ENCODE results near the gene PMPCA.

Gene PMPCA

GRCh38 chr9:136391737-136392537, 18.5 kb upstream of the PMPCA start:
- H2BK15ac ChIP-seq (ENCODE audit: low read depth, poor library complexity, severe bottlenecking) = no peak overlapping the region
- peak overlapping the region; percentile 2 to 59 for H3K4me3 ChIP-seq (ENCODE audit: insufficient read depth in 1 of 2, low read depth in 1 of 2, low read length in 2 of 2)
- no peak for DNase-seq
- H2BK5ac ChIP-seq (ENCODE audit: low read depth, low read length, poor library complexity, severe bottlenecking) = no peak overlapping the region
- WGBS = 99% methylated on average over 28 of the region's 28 CpGs
- no peak overlapping the region for H3K14ac ChIP-seq (ENCODE audit: low read length in 2 of 2)
- H2BK120ac ChIP-seq (ENCODE audit: low read depth, low read length) = no peak overlapping the region
- no peak overlapping the region for H3K4me2 ChIP-seq (ENCODE audit: low read length, poor library complexity, severe bottlenecking)
- peaks cover 74% of the 10 kb centered on the region for H3K79me1 ChIP-seq (replicated peaks; ENCODE audit: low read length, poor library complexity, severe bottlenecking)
- H3K36me3 ChIP-seq (ENCODE audit: control insufficient read depth in 1 of 2, insufficient read depth in 2 of 2, low read depth in 1 of 2, low read length in 2 of 2) = peaks cover 82 to 88% of the 10 kb centered on the region in 2 experiments
- H4K91ac ChIP-seq (ENCODE audit: low read length) = no peak overlapping the region
- peak overlapping the region; percentile 77 for H3K9ac ChIP-seq (ENCODE audit: low read length)
- H3K9me3 ChIP-seq (ENCODE audit: control insufficient read depth, low read length) = no peaks in the 10 kb centered on the region
- peak overlapping the region in 1 of 2 experiments; percentile 9 for H3K23ac ChIP-seq (ENCODE audit: low read length in 2 of 2)
- no peak overlapping the region for H3K4ac ChIP-seq (ENCODE audit: low read depth in 1 of 2, low read length in 2 of 2)
- H3K27me3 ChIP-seq (ENCODE audit: control insufficient read depth in 1 of 2, insufficient read depth in 1 of 2, low read length in 2 of 2) = no peaks in the 10 kb centered on the region
- H3K4me1 ChIP-seq (ENCODE audit: control insufficient read depth, insufficient read depth, low read depth, low read length) = no peaks in the 10 kb centered on the region
- no peak overlapping the region for H3K27ac ChIP-seq (ENCODE audit: low read length, poor library complexity, severe bottlenecking)
- H2AK5ac ChIP-seq (ENCODE audit: low read length, severe bottlenecking) = no peak overlapping the region
- no peak overlapping the region for H2AFZ ChIP-seq (ENCODE audit: low read depth, low read length)
- no peak overlapping the region for H2BK12ac ChIP-seq (ENCODE audit: low read length in 2 of 2)
- no peak overlapping the region for H4K8ac ChIP-seq (ENCODE audit: low read length)
- H3K18ac ChIP-seq (ENCODE audit: low read depth in 1 of 2, low read length in 2 of 2) = no peak overlapping the region

- Histone ChIP-seq H3K4me2 (ENCODE audit: low read length, poor library complexity, severe bottlenecking) (no peak overlapping the region), H3K9ac (ENCODE audit: low read length) (peak overlapping the region; percentile 77), H2BK120ac (ENCODE audit: low read depth, low read length) (no peak overlapping the region), H2BK15ac (ENCODE audit: low read depth, poor library complexity, severe bottlenecking) (no peak overlapping the region), H3K4me3 (ENCODE audit: insufficient read depth in 1 of 2, low read depth in 1 of 2, low read length in 2 of 2) (peak overlapping the region in 1 of 2 experiments; percentile 59), H3K23ac (ENCODE audit: low read length in 2 of 2) (no peak overlapping the region), H2AK5ac (ENCODE audit: low read length, severe bottlenecking) (no peak overlapping the region), H2BK5ac (ENCODE audit: low read depth, low read length, poor library complexity, severe bottlenecking) (no peak overlapping the region), H3K9me3 (ENCODE audit: control insufficient read depth, low read length) (no peaks in the 10 kb centered on the region), H3K4me1 (ENCODE audit: control insufficient read depth, insufficient read depth, low read depth, low read length) (no peaks in the 10 kb centered on the region), H3K27ac (ENCODE audit: low read length, poor library complexity, severe bottlenecking) (no peak overlapping the region), H3K18ac (ENCODE audit: low read depth in 1 of 2, low read length in 2 of 2) (no peak overlapping the region), H2BK12ac (ENCODE audit: low read length in 2 of 2) (no peak overlapping the region), H3K27me3 (ENCODE audit: control insufficient read depth in 1 of 2, insufficient read depth in 1 of 2, low read length in 2 of 2) (no peaks in the 10 kb centered on the region), H3K4ac (ENCODE audit: low read depth in 1 of 2, low read length in 2 of 2) (no peak overlapping the region), H4K91ac (ENCODE audit: low read length) (no peak overlapping the region), H2AFZ (ENCODE audit: low read depth, low read length) (no peak overlapping the region), H3K14ac (ENCODE audit: low read length in 2 of 2) (no peak overlapping the region), H3K79me1 (replicated peaks; ENCODE audit: low read length, poor library complexity, severe bottlenecking) (peaks cover 73% of the 10 kb centered on the region), H4K8ac (ENCODE audit: low read length) (no peak overlapping the region), H3K36me3 (ENCODE audit: control insufficient read depth in 1 of 2, insufficient read depth in 2 of 2, low read depth in 1 of 2, low read length in 2 of 2) (peaks cover 78 to 87% of the 10 kb centered on the region in 2 experiments)
- 96% methylated on average over 21 of the region's 21 CpGs for WGBS
- no peak for DNase-seq
These were observed 17.7 kb upstream of the PMPCA start for GRCh38 chr9:136392538-136393449.

- Histone ChIP-seq H3K23ac (ENCODE audit: low read length in 2 of 2) (no peak overlapping the region), H3K4me2 (ENCODE audit: low read length, poor library complexity, severe bottlenecking) (no peak overlapping the region), H3K18ac (ENCODE audit: low read depth in 1 of 2, low read length in 2 of 2) (no peak overlapping the region), H3K14ac (ENCODE audit: low read length in 2 of 2) (no peak overlapping the region), H3K27me3 (ENCODE audit: control insufficient read depth in 1 of 2, insufficient read depth in 1 of 2, low read length in 2 of 2) (no peaks in the 10 kb centered on the region), H3K9me3 (ENCODE audit: control insufficient read depth, low read length) (no peaks in the 10 kb centered on the region), H2AFZ (ENCODE audit: low read depth, low read length) (no peak overlapping the region), H3K4ac (ENCODE audit: low read depth in 1 of 2, low read length in 2 of 2) (no peak overlapping the region), H3K4me3 (ENCODE audit: insufficient read depth in 1 of 2, low read depth in 1 of 2, low read length in 2 of 2) (peak overlapping the region in 1 of 2 experiments; percentile 37), H2AK5ac (ENCODE audit: low read length, severe bottlenecking) (no peak overlapping the region), H2BK120ac (ENCODE audit: low read depth, low read length) (no peak overlapping the region), H3K27ac (ENCODE audit: low read length, poor library complexity, severe bottlenecking) (no peak overlapping the region), H4K91ac (ENCODE audit: low read length) (no peak overlapping the region), H2BK12ac (ENCODE audit: low read length in 2 of 2) (no peak overlapping the region), H3K36me3 (ENCODE audit: control insufficient read depth in 1 of 2, insufficient read depth in 2 of 2, low read depth in 1 of 2, low read length in 2 of 2) (peaks cover 78 to 87% of the 10 kb centered on the region in 2 experiments), H2BK15ac (ENCODE audit: low read depth, poor library complexity, severe bottlenecking) (no peak overlapping the region), H2BK5ac (ENCODE audit: low read depth, low read length, poor library complexity, severe bottlenecking) (no peak overlapping the region), H4K8ac (ENCODE audit: low read length) (no peak overlapping the region), H3K79me1 (replicated peaks; ENCODE audit: low read length, poor library complexity, severe bottlenecking) (peaks cover 68% of the 10 kb centered on the region), H3K4me1 (ENCODE audit: control insufficient read depth, insufficient read depth, low read depth, low read length) (peaks cover 5% of the 10 kb centered on the region), H3K9ac (ENCODE audit: low read length) (peak overlapping the region; percentile 77)
- no peak for DNase-seq
- WGBS = 96% methylated on average over 17 of the region's 17 CpGs
These were observed 16.9 kb upstream of the PMPCA start for GRCh38 chr9:136393531-136393930.
